ENCODE measurements around the gene MCM8.

GRCh38 chr20:5936238-5936637 is 14.2 kb upstream of the MCM8 start:
- TF ChIP-seq CTCF (IDR thresholded peaks at IDR 0.05), result no peak
- TF ChIP-seq POLR2AphosphoS5 (IDR thresholded peaks at IDR 0.05), result no peak
- no peak for TF ChIP-seq POLR2A (IDR thresholded peaks at IDR 0.05)

Measured in sigmoid colon (tissue), 4 donors.